GM23338 (cell line): ENCODE measurements around the gene SMOC2. TPM values are rescaled to one million over a fixed set of nuclear protein-coding genes. Genes with fewer than 3 reads are reported as not detected.

Experiments
- ATAC-seq: fragments of 200-7000 bp; cut with Tn5 transposase; 3 replicates; pipeline ENCODE4 v1.9.1; 2020
- DNase-seq: peaks from one replicate; pipeline ENCODE4 v3.0.0-alpha.2; 2015; ENCODE audit warnings: low spot score
- H2AFZ ChIP-seq: fragments of 200-600 bp; sonication (generic); 2 replicates; pipeline ENCODE4 v1.8.0; 2016; ENCODE audit warnings: antibody characterized with exemption, mild to moderate bottlenecking, moderate library complexity
- H3F3A ChIP-seq: fragments of 200-600 bp; sonication (generic); replicated peaks from 2 replicates; pipeline ENCODE4 v1.8.0; 2017; ENCODE audit warnings: antibody characterized with exemption, mixed run types, low read depth
- H3K27ac ChIP-seq: fragments of 200-600 bp; sonication (generic); 2 replicates; pipeline ENCODE4 v1.6.1; 2016; ENCODE audit warnings: low read depth
- H3K27me3 ChIP-seq: fragments of 200-600 bp; sonication (generic); 2 replicates; pipeline ENCODE4 v1.8.0; 2016; ENCODE audit warnings: mild to moderate bottlenecking, mixed run types, moderate library complexity; ENCODE audit not compliant: insufficient read depth
- H3K36me3 ChIP-seq: fragments of 200-600 bp; sonication (generic); 2 replicates; pipeline ENCODE4 v1.8.0; 2016; ENCODE audit warnings: mild to moderate bottlenecking; ENCODE audit not compliant: insufficient read depth
- H3K4me1 ChIP-seq: fragments of 200-600 bp; sonication (generic); 2 replicates; pipeline ENCODE4 v1.8.0; 2016; ENCODE audit warnings: mild to moderate bottlenecking, moderate library complexity; ENCODE audit not compliant: insufficient read depth
- H3K4me2 ChIP-seq: fragments of 200-600 bp; sonication (generic); 2 replicates; pipeline ENCODE4 v1.7.1; 2017; ENCODE audit warnings: mixed run types
- H3K4me3 ChIP-seq: fragments of 200-600 bp; sonication (generic); 2 replicates; pipeline ENCODE4 v1.6.1; 2016; ENCODE audit warnings: mixed run types
- H3K79me2 ChIP-seq: fragments of 200-600 bp; sonication (generic); replicated peaks from 2 replicates; pipeline ENCODE4 v1.8.0; 2017; ENCODE audit warnings: mild to moderate bottlenecking; ENCODE audit not compliant: insufficient read depth
- H3K9me2 ChIP-seq: fragments of 200-600 bp; sonication (generic); 2 replicates; pipeline ENCODE4 v1.8.0; 2017; ENCODE audit not compliant: insufficient read depth
- H4K20me1 ChIP-seq: fragments of 200-600 bp; sonication (generic); replicated peaks from 2 replicates; pipeline ENCODE4 v1.8.0; 2017; ENCODE audit warnings: mild to moderate bottlenecking; ENCODE audit not compliant: insufficient read depth
- H3K27ac Mint-ChIP-seq: 2 replicates; pipeline ENCODE4 v1.8.0; 2020; ENCODE audit warnings: inconsistent platforms, mild to moderate bottlenecking, moderate library complexity, mixed read lengths
- H3K27me3 Mint-ChIP-seq: 3 replicates; pipeline ENCODE4 v1.8.0; 2022; ENCODE audit warnings: low read depth, mild to moderate bottlenecking, moderate library complexity, mixed read lengths, inconsistent platforms; ENCODE audit not compliant: insufficient read depth, poor library complexity
- H3K36me3 Mint-ChIP-seq: 3 replicates; pipeline ENCODE4 v1.8.0; 2021; ENCODE audit warnings: low read depth, mild to moderate bottlenecking, inconsistent platforms, moderate library complexity, mixed read lengths
- H3K4me1 Mint-ChIP-seq: 3 replicates; pipeline ENCODE4 v1.8.0; 2020; ENCODE audit warnings: mild to moderate bottlenecking, inconsistent platforms, mixed read lengths
- H3K4me3 Mint-ChIP-seq: 3 replicates; pipeline ENCODE4 v1.8.0; 2021; ENCODE audit warnings: moderate library complexity, mild to moderate bottlenecking, inconsistent platforms, mixed read lengths
- H3K9me3 Mint-ChIP-seq: 3 replicates; pipeline ENCODE4 v1.8.0; 2020; ENCODE audit warnings: moderate library complexity, mild to moderate bottlenecking, inconsistent platforms, mixed read lengths
- CREB1 ChIP-seq: fragments of 250-450 bp; sonication (Bioruptor Pico); IDR thresholded peaks from 2 replicates; pipeline ENCODE4 v1.5.0; 2020; ENCODE audit warnings: low read depth, mild to moderate bottlenecking, moderate library complexity
- EZH2phosphoT487 ChIP-seq: fragments of 200-600 bp; sonication (generic); IDR thresholded peaks from one replicate; pipeline ENCODE4 v1.8.1; 2018; ENCODE audit warnings: antibody characterized with exemption; ENCODE audit not compliant: unreplicated experiment
- NANOG ChIP-seq: IDR thresholded peaks from 2 replicates; pipeline ENCODE4 v1.6.1; 2016; ENCODE audit warnings: antibody characterized with exemption, borderline replicate concordance
- POLR2AphosphoS5 ChIP-seq: IDR thresholded peaks from 2 replicates; pipeline ENCODE4 v1.6.1; 2016; ENCODE audit warnings: antibody characterized with exemption, low read depth
- STAT1 ChIP-seq: IDR thresholded peaks from one replicate; pipeline ENCODE4 v1.6.1; 2016; ENCODE audit warnings: antibody characterized with exemption; ENCODE audit not compliant: unreplicated experiment
- ZNF114 ChIP-seq: fragments of 250-450 bp; sonication (Bioruptor Pico); IDR thresholded peaks from 2 replicates; pipeline ENCODE4 v1.5.0; 2020; ENCODE audit warnings: mild to moderate bottlenecking, moderate library complexity
- ZNF331 ChIP-seq: fragments of 250-450 bp; sonication (Bioruptor Pico); IDR thresholded peaks from 2 replicates; pipeline ENCODE4 v1.5.0; 2020; ENCODE audit warnings: low read depth, mild to moderate bottlenecking, moderate library complexity
- polyA plus RNA-seq: library from polyadenylated mRNA; unstranded; fragments of >200 nt; fragmentation: Nextera tagmentation; extraction: Ambion mirVana; gene quantifications from 2 replicates; pipeline ENCODE4 v1.2.1, GENCODE V29; 2016
- total RNA-seq: library from RNA; depleted of rRNA; stranded (reverse); fragments of >200 nt; shearing (Covaris generic); gene quantifications from 2 replicates; pipeline ENCODE4 v1.2.3, GENCODE V29; 2014
- TF ChIP-seq, protein P1 (sequence below): IDR thresholded peaks from one replicate; pipeline ENCODE4 v1.6.1; 2018; ENCODE audit warnings: antibody characterized with exemption; ENCODE audit not compliant: unreplicated experiment
- TF ChIP-seq, protein P2 (sequence below): IDR thresholded peaks from 2 replicates; pipeline ENCODE4 v1.6.1; 2016; ENCODE audit warnings: antibody characterized with exemption
- TF ChIP-seq, protein P3 (sequence below), 2 experiments: fragments of 200-600 bp in 1 of 2; sonication (generic) in 1 of 2; conservative IDR thresholded peaks; 2 replicates each; pipeline versions ENCODE4 v1.5.1 to v1.6.1; 2016 to 2017; ENCODE audit warnings: antibody characterized with exemption in 2 of 2, low read depth in 2 of 2, mild to moderate bottlenecking in 2 of 2, moderate library complexity in 1 of 2
- TF ChIP-seq, protein P4 (sequence below): fragments of 250-450 bp; sonication (Bioruptor Pico); IDR thresholded peaks from 2 replicates; pipeline ENCODE4 v1.5.0; 2020; ENCODE audit warnings: mild to moderate bottlenecking, moderate library complexity

The SMOC2 gene
- total and polyA plus RNA-seq, 2 experiments from 2014 or later = 4.3 to 6.5 TPM

DNA sequence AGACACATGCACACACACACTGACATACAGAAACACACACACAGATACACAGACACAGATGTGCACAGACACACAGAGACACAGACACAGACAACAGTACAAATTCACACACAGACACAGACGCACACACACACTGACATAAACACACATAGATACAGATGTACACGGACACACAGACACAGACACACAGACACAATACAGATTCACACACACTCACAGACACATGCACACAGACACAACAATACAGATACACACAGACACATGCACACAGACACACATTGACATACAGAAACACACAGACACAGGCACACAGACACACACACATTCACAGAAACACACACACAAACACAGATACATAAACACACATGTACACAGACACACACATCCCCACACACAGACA, 183.6 kb downstream of the SMOC2 start (continued):
- TF ChIP-seq, protein P1, sequence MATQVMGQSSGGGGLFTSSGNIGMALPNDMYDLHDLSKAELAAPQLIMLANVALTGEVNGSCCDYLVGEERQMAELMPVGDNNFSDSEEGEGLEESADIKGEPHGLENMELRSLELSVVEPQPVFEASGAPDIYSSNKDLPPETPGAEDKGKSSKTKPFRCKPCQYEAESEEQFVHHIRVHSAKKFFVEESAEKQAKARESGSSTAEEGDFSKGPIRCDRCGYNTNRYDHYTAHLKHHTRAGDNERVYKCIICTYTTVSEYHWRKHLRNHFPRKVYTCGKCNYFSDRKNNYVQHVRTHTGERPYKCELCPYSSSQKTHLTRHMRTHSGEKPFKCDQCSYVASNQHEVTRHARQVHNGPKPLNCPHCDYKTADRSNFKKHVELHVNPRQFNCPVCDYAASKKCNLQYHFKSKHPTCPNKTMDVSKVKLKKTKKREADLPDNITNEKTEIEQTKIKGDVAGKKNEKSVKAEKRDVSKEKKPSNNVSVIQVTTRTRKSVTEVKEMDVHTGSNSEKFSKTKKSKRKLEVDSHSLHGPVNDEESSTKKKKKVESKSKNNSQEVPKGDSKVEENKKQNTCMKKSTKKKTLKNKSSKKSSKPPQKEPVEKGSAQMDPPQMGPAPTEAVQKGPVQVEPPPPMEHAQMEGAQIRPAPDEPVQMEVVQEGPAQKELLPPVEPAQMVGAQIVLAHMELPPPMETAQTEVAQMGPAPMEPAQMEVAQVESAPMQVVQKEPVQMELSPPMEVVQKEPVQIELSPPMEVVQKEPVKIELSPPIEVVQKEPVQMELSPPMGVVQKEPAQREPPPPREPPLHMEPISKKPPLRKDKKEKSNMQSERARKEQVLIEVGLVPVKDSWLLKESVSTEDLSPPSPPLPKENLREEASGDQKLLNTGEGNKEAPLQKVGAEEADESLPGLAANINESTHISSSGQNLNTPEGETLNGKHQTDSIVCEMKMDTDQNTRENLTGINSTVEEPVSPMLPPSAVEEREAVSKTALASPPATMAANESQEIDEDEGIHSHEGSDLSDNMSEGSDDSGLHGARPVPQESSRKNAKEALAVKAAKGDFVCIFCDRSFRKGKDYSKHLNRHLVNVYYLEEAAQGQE = no peak
- no peak for TF ChIP-seq EZH2phosphoT487
- TF ChIP-seq POLR2AphosphoS5 = no peak
- TF ChIP-seq, protein P2, sequence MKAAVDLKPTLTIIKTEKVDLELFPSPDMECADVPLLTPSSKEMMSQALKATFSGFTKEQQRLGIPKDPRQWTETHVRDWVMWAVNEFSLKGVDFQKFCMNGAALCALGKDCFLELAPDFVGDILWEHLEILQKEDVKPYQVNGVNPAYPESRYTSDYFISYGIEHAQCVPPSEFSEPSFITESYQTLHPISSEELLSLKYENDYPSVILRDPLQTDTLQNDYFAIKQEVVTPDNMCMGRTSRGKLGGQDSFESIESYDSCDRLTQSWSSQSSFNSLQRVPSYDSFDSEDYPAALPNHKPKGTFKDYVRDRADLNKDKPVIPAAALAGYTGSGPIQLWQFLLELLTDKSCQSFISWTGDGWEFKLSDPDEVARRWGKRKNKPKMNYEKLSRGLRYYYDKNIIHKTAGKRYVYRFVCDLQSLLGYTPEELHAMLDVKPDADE = no peak
- TF ChIP-seq, protein P3, sequence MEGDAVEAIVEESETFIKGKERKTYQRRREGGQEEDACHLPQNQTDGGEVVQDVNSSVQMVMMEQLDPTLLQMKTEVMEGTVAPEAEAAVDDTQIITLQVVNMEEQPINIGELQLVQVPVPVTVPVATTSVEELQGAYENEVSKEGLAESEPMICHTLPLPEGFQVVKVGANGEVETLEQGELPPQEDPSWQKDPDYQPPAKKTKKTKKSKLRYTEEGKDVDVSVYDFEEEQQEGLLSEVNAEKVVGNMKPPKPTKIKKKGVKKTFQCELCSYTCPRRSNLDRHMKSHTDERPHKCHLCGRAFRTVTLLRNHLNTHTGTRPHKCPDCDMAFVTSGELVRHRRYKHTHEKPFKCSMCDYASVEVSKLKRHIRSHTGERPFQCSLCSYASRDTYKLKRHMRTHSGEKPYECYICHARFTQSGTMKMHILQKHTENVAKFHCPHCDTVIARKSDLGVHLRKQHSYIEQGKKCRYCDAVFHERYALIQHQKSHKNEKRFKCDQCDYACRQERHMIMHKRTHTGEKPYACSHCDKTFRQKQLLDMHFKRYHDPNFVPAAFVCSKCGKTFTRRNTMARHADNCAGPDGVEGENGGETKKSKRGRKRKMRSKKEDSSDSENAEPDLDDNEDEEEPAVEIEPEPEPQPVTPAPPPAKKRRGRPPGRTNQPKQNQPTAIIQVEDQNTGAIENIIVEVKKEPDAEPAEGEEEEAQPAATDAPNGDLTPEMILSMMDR (conservative IDR thresholded peaks at IDR 0.05; ENCODE audit: low read depth in 2 of 2) = no peak
- no peak for TF ChIP-seq NANOG
- TF ChIP-seq CREB1 = no peak
- TF ChIP-seq ZNF331 (CRISPR knock-in tag) = no peak
- no peak for TF ChIP-seq ZNF114 (CRISPR knock-in tag)
- no peak for TF ChIP-seq STAT1

DNA sequence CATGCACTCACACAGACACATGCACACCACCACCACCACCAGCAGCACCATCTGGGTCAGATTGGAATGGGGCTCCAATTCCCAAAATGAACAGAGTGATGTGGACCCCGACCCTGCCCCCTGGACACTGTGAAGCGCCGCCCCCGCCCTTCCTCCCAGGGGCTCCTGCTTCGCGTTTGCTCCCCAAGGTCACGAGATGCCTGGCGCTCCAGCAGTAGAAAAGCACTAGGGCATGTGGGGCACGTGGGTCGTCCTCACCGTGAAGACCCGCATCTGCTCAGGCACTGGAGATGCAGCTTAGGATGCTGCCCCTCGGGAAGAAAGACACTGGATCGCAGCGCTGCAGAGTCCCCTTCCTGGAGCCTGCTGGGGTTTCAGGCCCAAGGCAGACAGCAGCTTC, 184.0 kb downstream of the SMOC2 start:
- no peak for ATAC-seq
- no peaks in the 10 kb centered on the region; the same call in 2 of the 3 replicates for H3K36me3 Mint-ChIP-seq
- no peaks in the 10 kb centered on the region for H3K79me2 ChIP-seq
- H3K9me2 ChIP-seq = no peaks in the 10 kb centered on the region
- H3K4me3 Mint-ChIP-seq = no peak overlapping the region
- H3K36me3 ChIP-seq = no peaks in the 10 kb centered on the region
- H3K27me3 Mint-ChIP-seq = peaks cover 3% of the 10 kb centered on the region
- DNase-seq = no peak
- peaks cover 5% of the 10 kb centered on the region; the same call in 2 of the 3 replicates for H3K4me1 Mint-ChIP-seq
- no peaks in the 10 kb centered on the region for H3K27me3 ChIP-seq
- no peaks in the 10 kb centered on the region for H3F3A ChIP-seq
- H2AFZ ChIP-seq = no peak overlapping the region
- no peaks in the 10 kb centered on the region for H4K20me1 ChIP-seq
- no peak overlapping the region for H3K27ac ChIP-seq
- no peak overlapping the region for H3K27ac Mint-ChIP-seq
- H3K4me3 ChIP-seq = no peak overlapping the region
- no peaks in the 10 kb centered on the region for H3K4me1 ChIP-seq
- no peak overlapping the region for H3K4me2 ChIP-seq
- H3K9me3 Mint-ChIP-seq = peaks cover 7% of the 10 kb centered on the region; the same call in 1 of the 3 replicates
- TF ChIP-seq, protein P4, sequence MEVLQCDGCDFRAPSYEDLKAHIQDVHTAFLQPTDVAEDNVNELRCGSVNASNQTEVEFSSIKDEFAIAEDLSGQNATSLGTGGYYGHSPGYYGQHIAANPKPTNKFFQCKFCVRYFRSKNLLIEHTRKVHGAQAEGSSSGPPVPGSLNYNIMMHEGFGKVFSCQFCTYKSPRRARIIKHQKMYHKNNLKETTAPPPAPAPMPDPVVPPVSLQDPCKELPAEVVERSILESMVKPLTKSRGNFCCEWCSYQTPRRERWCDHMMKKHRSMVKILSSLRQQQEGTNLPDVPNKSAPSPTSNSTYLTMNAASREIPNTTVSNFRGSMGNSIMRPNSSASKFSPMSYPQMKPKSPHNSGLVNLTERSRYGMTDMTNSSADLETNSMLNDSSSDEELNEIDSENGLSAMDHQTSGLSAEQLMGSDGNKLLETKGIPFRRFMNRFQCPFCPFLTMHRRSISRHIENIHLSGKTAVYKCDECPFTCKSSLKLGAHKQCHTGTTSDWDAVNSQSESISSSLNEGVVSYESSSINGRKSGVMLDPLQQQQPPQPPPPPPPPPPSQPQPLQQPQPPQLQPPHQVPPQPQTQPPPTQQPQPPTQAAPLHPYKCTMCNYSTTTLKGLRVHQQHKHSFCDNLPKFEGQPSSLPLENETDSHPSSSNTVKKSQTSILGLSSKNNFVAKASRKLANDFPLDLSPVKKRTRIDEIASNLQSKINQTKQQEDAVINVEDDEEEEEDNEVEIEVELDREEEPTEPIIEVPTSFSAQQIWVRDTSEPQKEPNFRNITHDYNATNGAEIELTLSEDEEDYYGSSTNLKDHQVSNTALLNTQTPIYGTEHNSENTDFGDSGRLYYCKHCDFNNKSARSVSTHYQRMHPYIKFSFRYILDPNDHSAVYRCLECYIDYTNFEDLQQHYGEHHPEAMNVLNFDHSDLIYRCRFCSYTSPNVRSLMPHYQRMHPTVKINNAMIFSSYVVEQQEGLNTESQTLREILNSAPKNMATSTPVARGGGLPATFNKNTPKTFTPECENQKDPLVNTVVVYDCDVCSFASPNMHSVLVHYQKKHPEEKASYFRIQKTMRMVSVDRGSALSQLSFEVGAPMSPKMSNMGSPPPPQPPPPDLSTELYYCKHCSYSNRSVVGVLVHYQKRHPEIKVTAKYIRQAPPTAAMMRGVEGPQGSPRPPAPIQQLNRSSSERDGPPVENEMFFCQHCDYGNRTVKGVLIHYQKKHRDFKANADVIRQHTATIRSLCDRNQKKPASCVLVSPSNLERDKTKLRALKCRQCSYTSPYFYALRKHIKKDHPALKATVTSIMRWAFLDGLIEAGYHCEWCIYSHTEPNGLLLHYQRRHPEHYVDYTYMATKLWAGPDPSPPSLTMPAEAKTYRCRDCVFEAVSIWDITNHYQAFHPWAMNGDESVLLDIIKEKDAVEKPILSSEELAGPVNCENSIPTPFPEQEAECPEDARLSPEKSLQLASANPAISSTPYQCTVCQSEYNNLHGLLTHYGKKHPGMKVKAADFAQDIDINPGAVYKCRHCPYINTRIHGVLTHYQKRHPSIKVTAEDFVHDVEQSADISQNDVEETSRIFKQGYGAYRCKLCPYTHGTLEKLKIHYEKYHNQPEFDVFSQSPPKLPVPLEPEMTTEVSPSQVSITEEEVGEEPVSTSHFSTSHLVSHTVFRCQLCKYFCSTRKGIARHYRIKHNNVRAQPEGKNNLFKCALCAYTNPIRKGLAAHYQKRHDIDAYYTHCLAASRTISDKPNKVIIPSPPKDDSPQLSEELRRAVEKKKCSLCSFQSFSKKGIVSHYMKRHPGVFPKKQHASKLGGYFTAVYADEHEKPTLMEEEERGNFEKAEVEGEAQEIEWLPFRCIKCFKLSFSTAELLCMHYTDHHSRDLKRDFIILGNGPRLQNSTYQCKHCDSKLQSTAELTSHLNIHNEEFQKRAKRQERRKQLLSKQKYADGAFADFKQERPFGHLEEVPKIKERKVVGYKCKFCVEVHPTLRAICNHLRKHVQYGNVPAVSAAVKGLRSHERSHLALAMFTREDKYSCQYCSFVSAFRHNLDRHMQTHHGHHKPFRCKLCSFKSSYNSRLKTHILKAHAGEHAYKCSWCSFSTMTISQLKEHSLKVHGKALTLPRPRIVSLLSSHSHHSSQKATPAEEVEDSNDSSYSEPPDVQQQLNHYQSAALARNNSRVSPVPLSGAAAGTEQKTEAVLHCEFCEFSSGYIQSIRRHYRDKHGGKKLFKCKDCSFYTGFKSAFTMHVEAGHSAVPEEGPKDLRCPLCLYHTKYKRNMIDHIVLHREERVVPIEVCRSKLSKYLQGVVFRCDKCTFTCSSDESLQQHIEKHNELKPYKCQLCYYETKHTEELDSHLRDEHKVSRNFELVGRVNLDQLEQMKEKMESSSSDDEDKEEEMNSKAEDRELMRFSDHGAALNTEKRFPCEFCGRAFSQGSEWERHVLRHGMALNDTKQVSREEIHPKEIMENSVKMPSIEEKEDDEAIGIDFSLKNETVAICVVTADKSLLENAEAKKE (CRISPR knock-in tag) = no peak
- TF ChIP-seq STAT1 = no peak
- no peak for TF ChIP-seq EZH2phosphoT487
- TF ChIP-seq CREB1 = no peak
